T-helper 1 cell treated with Interleukin-12 subunit alpha and Interleukin-12 subunit beta and Interleukin-4 antibody, amounts not matched to agents 30 μg/mL and 1 μg/mL, for 36 hours (primary cell): Measurements from ENCODE around the gene DCAF8.
"Not testable (repeated sequence)": the region's sequence is repeated elsewhere in the genome, so short reads cannot be mapped to it uniquely, and the experiment has no call there.

Source experiments
- H3K27ac Mint-ChIP-seq: one replicate; pipeline ENCODE4 v1.8.0; 2021; ENCODE audit warnings: mild to moderate bottlenecking, mixed read lengths
- H3K27me3 Mint-ChIP-seq: one replicate; pipeline ENCODE4 v1.8.0; 2021; ENCODE audit warnings: low read depth, mixed read lengths
- H3K36me3 Mint-ChIP-seq: one replicate; pipeline ENCODE4 v1.8.0; 2021; ENCODE audit warnings: low read depth, mixed read lengths
- H3K4me1 Mint-ChIP-seq: one replicate; pipeline ENCODE4 v1.8.0; 2021; ENCODE audit warnings: low read depth, mixed read lengths
- H3K4me3 Mint-ChIP-seq: one replicate; pipeline ENCODE4 v1.8.0; 2021; ENCODE audit warnings: mild to moderate bottlenecking, moderate library complexity, mixed read lengths
- H3K9me3 Mint-ChIP-seq: one replicate; pipeline ENCODE4 v1.8.0; 2021; ENCODE audit warnings: mixed read lengths

Gene DCAF8

GRCh38 chr1:160261893-160262794, at the start of gene DCAF8:
DCAF8 (minus strand) TSS chr1:160262549; CDS start chr1:160244008, 18,541 bp downstream.
- peak within 1 kb of the TSS; percentile 98 for H3K4me3 Mint-ChIP-seq
- peak within 1 kb of the TSS; percentile 100 for H3K27ac Mint-ChIP-seq
- H3K4me1 Mint-ChIP-seq = peaks cover 31% of the 10 kb centered on the region
- no peaks in the 10 kb centered on the region for H3K9me3 Mint-ChIP-seq
- H3K36me3 Mint-ChIP-seq = peaks cover 16% of the 10 kb centered on the region
- no peaks in the 10 kb centered on the region for H3K27me3 Mint-ChIP-seq

- no peak overlapping the region for H3K4me3 Mint-ChIP-seq
- no peak overlapping the region for H3K27ac Mint-ChIP-seq
- no peaks in the 10 kb centered on the region for H3K9me3 Mint-ChIP-seq
- H3K27me3 Mint-ChIP-seq = no peaks in the 10 kb centered on the region
- peaks cover 61% of the 10 kb centered on the region for H3K36me3 Mint-ChIP-seq
- H3K4me1 Mint-ChIP-seq = peaks cover under 1% of the 10 kb centered on the region
These were observed 47.2 kb upstream of the DCAF8 start for GRCh38 chr1:160309571-160309970.

- Mint-ChIP-seq H3K36me3 (peaks cover 59% of the 10 kb centered on the region), H3K4me1 (no peaks in the 10 kb centered on the region), H3K27me3 (no peaks in the 10 kb centered on the region), H3K4me3 (no peak overlapping the region), H3K27ac (no peak overlapping the region), H3K9me3 (no peaks in the 10 kb centered on the region)
These were observed 46.8 kb upstream of the DCAF8 start for GRCh38 chr1:160309185-160309557.

GRCh38 chr1:160308451-160309184, 46.3 kb upstream of the DCAF8 start:
- H3K36me3 Mint-ChIP-seq = peaks cover 54% of the 10 kb centered on the region
- H3K4me1 Mint-ChIP-seq = no peaks in the 10 kb centered on the region

GRCh38 chr1:160307118-160307791, 44.9 kb upstream of the DCAF8 start:
- no peak overlapping the region for H3K4me3 Mint-ChIP-seq
- H3K27ac Mint-ChIP-seq = no peak overlapping the region
- no peaks in the 10 kb centered on the region for H3K4me1 Mint-ChIP-seq
- no peaks in the 10 kb centered on the region for H3K27me3 Mint-ChIP-seq
- peaks cover 51% of the 10 kb centered on the region for H3K36me3 Mint-ChIP-seq
- H3K9me3 Mint-ChIP-seq = no peaks in the 10 kb centered on the region

More at GRCh38 chr1:160308451-160309184, 46.3 kb upstream of the DCAF8 start:
- Mint-ChIP-seq H3K27ac (no peak overlapping the region), H3K4me3 (no peak overlapping the region), H3K27me3 (no peaks in the 10 kb centered on the region), H3K9me3 (no peaks in the 10 kb centered on the region)

- Mint-ChIP-seq H3K27ac (no peak overlapping the region), H3K4me3 (no peak overlapping the region), H3K9me3 (no peaks in the 10 kb centered on the region), H3K36me3 (peaks cover 52% of the 10 kb centered on the region), H3K27me3 (no peaks in the 10 kb centered on the region), H3K4me1 (no peaks in the 10 kb centered on the region)
These were observed 37.8 kb upstream of the DCAF8 start for GRCh38 chr1:160300173-160300572.

- Mint-ChIP-seq H3K4me1 (peaks cover 3% of the 10 kb centered on the region), H3K27me3 (no peaks in the 10 kb centered on the region), H3K36me3 (peaks cover 70% of the 10 kb centered on the region), H3K27ac (no peak overlapping the region), H3K9me3 (no peaks in the 10 kb centered on the region), H3K4me3 (no peak overlapping the region)
These were observed 33.7 kb upstream of the DCAF8 start for GRCh38 chr1:160296036-160296435.

GRCh38 chr1:160293020-160293968, 30.9 kb upstream of the DCAF8 start:
- Mint-ChIP-seq H3K4me3 (no peak overlapping the region), H3K4me1 (peaks cover 3% of the 10 kb centered on the region), H3K9me3 (no peaks in the 10 kb centered on the region), H3K36me3 (peaks cover 71% of the 10 kb centered on the region), H3K27ac (no peak overlapping the region), H3K27me3 (no peaks in the 10 kb centered on the region)

- Mint-ChIP-seq H3K36me3 (peaks cover 55% of the 10 kb centered on the region), H3K4me1 (peaks cover 3% of the 10 kb centered on the region), H3K27ac (no peak overlapping the region), H3K27me3 (no peaks in the 10 kb centered on the region), H3K9me3 (no peaks in the 10 kb centered on the region), H3K4me3 (no peak overlapping the region)
These were observed 29.2 kb upstream of the DCAF8 start for GRCh38 chr1:160291248-160292220.

GRCh38 chr1:160287769-160288168, 25.4 kb upstream of the DCAF8 start:
- not testable (repeated sequence) for H3K4me3 Mint-ChIP-seq, H3K9me3 Mint-ChIP-seq, H3K27ac Mint-ChIP-seq, H3K27me3 Mint-ChIP-seq
- H3K36me3 Mint-ChIP-seq = peaks cover 39% of the 10 kb centered on the region
- H3K4me1 Mint-ChIP-seq = peaks cover 22% of the 10 kb centered on the region

GRCh38 chr1:160285506-160285905, 23.2 kb upstream of the DCAF8 start:
- Mint-ChIP-seq H3K9me3 (no peaks in the 10 kb centered on the region), H3K4me1 (peaks cover 22% of the 10 kb centered on the region), H3K36me3 (peaks cover 30% of the 10 kb centered on the region), H3K27me3 (no peaks in the 10 kb centered on the region), H3K27ac (peak overlapping the region; percentile 50), H3K4me3 (peak overlapping the region; percentile 99)

- Mint-ChIP-seq H3K4me3 (peak within 1 kb of the TSS; percentile 99), H3K4me1 (peaks cover 22% of the 10 kb centered on the region), H3K27ac (peak within 1 kb of the TSS; percentile 96), H3K9me3 (no peaks in the 10 kb centered on the region), H3K36me3 (peaks cover 28% of the 10 kb centered on the region), H3K27me3 (no peaks in the 10 kb centered on the region)
These were observed 22.5 kb upstream of the DCAF8 start, which contains the start of gene PEX19 for GRCh38 chr1:160284782-160285344. PEX19 (minus strand) TSS chr1:160285133; CDS start chr1:160285124, 9 bp downstream.
